Right lobe of liver (tissue), 4 donors: ENCODE results near the gene VSTM2B.

Experiments
- CTCF ChIP-seq, 4 donors: fragments of 200-600 bp in 3 of 4; fragments of 450-650 bp in 1 of 4; IDR thresholded peaks; one replicate each; pipeline versions ENCODE4 v1.5.1 to v1.8.0; 2016 to 2022; ENCODE audit warnings: antibody characterized with exemption in 4 of 4, mild to moderate bottlenecking in 2 of 4
- POLR2A ChIP-seq: fragments of 450-650 bp; IDR thresholded peaks from one replicate; pipeline ENCODE4 v1.6.1; 2017; ENCODE audit warnings: antibody characterized with exemption, mild to moderate bottlenecking
- donor health status: DM: no; HTN: no; CAD: no.
- donor health status: DM: no; HTN: no; CAD: no.
- donor health status: DM: no; HTN: yes; CAD: no.

DNA sequence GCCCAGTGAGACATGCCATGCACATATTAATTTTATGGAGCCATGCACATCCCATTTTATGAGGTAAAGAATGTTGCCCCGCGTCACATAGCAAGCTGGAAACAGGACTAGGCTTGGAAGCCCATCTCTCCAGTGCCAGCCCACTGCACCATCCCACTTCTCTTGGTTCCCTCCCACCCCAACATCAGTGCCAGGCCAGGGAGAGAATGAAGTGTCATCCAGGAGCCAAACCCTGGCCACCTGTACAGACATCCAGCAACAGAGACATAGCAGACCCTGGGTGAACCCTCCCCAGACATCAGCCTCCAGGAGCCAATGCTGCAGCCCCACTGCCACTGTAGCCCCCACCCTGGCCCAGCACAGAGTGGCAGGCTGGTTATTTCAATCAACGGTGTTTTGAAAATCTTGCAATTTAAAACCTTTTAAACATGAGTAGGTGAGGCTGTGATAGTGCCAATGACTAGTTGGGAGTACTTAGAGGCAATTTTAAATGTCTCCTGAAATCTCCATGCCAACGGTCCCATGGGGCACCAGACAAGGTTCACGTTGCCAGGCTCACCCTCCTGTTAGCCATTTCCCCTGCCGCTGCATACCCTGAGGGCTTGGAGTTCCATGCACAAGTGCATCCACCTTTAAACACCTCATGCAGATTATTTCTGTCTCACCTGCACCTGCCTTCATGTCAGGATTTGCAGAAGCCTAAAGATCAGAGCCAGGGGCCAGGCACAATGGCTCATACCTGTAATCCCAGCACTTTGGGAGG lies 34.7 kb downstream of the VSTM2B start:
- no peak for TF ChIP-seq CTCF (IDR thresholded peaks at IDR 0.05)
- TF ChIP-seq POLR2A, result no peak
